Neural crest cell (in vitro differentiated cells): Measurements from ENCODE around the gene ADD1. TPM values are rescaled to one million over a fixed set of nuclear protein-coding genes. Genes with fewer than 3 reads are reported as not detected.

Experiments
- DNase-seq: peaks from one replicate; pipeline ENCODE4 v3.0.0; 2021; ENCODE audit warnings: low read depth, mixed read lengths, low spot score
- H3K27ac Mint-ChIP-seq: one replicate; pipeline ENCODE4 v1.8.0; 2021; ENCODE audit warnings: mild to moderate bottlenecking, mixed read lengths; ENCODE audit not compliant: unreplicated experiment
- H3K27me3 Mint-ChIP-seq: 2 replicates; pipeline ENCODE4 v1.8.0; 2021; ENCODE audit warnings: low read depth, mild to moderate bottlenecking, mixed read lengths
- H3K36me3 Mint-ChIP-seq: 2 replicates; pipeline ENCODE4 v1.8.0; 2021; ENCODE audit warnings: low read depth, mild to moderate bottlenecking, mixed read lengths
- H3K4me1 Mint-ChIP-seq: 2 replicates; pipeline ENCODE4 v1.8.0; 2021; ENCODE audit warnings: mixed read lengths
- H3K4me3 Mint-ChIP-seq: one replicate; pipeline ENCODE4 v1.8.0; 2021; ENCODE audit warnings: mild to moderate bottlenecking, mixed read lengths
- H3K9me3 Mint-ChIP-seq: 2 replicates; pipeline ENCODE4 v1.8.0; 2021; ENCODE audit warnings: mixed read lengths
- total RNA-seq: library from RNA; stranded (reverse); gene quantifications from 2 replicates; pipeline ENCODE4 v1.2.1, GENCODE V29; 2021
- TF ChIP-seq, protein P1 (sequence below): fragments of 200-600 bp; sonication (generic); conservative IDR thresholded peaks from 2 replicates; pipeline ENCODE4 v1.5.0; 2021; ENCODE audit warnings: antibody characterized with exemption, mild to moderate bottlenecking

The ADD1 gene
- total RNA-seq, 1 donor from 2014 or later, result 230 TPM

DNA sequence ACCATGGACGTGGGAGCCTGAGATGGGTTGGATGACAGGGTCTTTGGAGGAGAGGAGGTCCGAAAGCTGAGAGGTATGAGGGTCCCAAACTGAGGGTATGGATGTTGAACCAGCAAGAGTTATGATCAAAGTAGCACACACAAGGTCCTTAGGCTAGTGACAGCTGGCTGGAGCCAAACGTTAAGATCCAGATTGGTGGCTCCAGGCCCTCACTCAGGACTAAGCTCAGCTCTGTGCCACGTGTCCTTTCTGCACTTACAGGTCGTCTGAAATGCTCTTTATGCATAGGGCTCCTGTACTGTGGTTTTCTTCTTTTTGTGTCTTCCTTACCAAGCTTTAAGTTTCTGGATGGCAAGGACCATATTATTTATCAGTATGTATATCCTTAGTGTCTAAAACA lies 35.4 kb downstream of the ADD1 start:
- Mint-ChIP-seq H3K4me1 (peaks cover 11% of the 10 kb centered on the region), H3K9me3 (no peaks in the 10 kb centered on the region), H3K27me3 (no peaks in the 10 kb centered on the region), H3K36me3 (peaks cover 19% of the 10 kb centered on the region), H3K4me3 (no peak overlapping the region), H3K27ac (no peak overlapping the region)
- TF ChIP-seq, protein P1, sequence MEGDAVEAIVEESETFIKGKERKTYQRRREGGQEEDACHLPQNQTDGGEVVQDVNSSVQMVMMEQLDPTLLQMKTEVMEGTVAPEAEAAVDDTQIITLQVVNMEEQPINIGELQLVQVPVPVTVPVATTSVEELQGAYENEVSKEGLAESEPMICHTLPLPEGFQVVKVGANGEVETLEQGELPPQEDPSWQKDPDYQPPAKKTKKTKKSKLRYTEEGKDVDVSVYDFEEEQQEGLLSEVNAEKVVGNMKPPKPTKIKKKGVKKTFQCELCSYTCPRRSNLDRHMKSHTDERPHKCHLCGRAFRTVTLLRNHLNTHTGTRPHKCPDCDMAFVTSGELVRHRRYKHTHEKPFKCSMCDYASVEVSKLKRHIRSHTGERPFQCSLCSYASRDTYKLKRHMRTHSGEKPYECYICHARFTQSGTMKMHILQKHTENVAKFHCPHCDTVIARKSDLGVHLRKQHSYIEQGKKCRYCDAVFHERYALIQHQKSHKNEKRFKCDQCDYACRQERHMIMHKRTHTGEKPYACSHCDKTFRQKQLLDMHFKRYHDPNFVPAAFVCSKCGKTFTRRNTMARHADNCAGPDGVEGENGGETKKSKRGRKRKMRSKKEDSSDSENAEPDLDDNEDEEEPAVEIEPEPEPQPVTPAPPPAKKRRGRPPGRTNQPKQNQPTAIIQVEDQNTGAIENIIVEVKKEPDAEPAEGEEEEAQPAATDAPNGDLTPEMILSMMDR, result no peak
- no peak for DNase-seq

DNA sequence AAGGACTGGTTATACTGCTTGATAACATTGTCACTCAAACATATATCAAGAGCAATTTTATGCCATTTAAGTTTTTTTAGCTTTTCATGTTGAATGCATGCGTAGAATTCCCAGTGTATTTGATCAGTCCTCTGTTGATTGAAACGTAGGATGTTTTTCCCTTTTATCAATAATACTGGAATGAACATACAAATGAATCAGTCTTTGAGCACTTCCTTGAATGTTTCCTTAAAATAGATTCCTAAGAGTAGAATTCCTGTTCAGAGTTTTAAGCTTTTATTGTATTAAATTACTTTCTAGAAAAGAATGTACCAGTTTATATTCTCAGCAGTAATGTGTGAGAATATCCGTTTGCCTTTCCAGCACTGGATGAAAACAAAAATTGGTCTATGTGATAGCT lies 37.8 kb downstream of the ADD1 start:
- Mint-ChIP-seq H3K27me3 (no peaks in the 10 kb centered on the region), H3K4me3 (no peak overlapping the region), H3K4me1 (peaks cover 5% of the 10 kb centered on the region), H3K36me3 (peaks cover 32% of the 10 kb centered on the region), H3K9me3 (no peaks in the 10 kb centered on the region), H3K27ac (no peak overlapping the region)
- no peak for DNase-seq
- TF ChIP-seq, protein P1, result no peak

DNA sequence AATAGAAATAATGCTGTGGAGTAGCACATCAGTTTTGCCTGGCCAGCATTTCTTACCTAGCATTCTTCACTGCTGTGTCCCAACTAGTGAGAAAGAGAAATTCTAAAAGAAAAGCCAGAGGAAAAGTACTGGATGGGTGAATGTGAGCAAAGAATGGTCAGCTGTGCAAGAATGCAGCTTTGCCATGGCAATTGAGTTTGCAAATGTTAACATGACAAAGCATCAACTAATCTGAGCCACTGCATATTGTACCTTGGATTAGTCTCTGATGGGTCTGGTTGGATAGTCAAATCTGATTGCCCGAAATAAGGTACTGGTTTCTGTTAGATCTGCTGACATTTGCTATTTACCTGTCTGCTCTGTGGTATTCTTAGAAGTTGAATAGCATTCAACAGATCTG lies 38.7 kb downstream of the ADD1 start:
- Mint-ChIP-seq H3K4me1 (peaks cover 12% of the 10 kb centered on the region), H3K27ac (no peak overlapping the region), H3K36me3 (peaks cover 35% of the 10 kb centered on the region), H3K9me3 (no peaks in the 10 kb centered on the region), H3K27me3 (no peaks in the 10 kb centered on the region), H3K4me3 (no peak overlapping the region)
- TF ChIP-seq, protein P1, result no peak
- DNase-seq, result no peak

DNA sequence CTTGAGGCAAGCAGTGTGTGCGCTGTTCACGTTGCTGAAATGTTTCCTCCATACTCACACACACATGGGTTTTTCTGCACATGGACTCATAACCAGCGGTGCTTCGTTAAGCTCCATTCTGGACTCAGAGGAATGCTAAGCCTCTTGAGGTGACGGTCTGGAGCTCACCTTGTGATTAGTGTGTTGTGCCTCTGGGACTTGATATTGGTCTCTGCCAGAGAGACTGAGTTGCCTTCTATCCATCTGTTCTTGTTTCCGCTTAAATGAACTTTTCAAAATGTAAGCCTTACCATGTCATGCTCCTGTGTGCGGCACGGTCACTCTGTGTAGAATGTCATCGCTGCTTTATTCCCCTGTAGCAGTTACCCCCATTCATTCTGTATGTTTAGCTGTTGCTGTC lies 42.5 kb downstream of the ADD1 start:
- Mint-ChIP-seq H3K4me1 (peaks cover 12% of the 10 kb centered on the region), H3K4me3 (no peak overlapping the region), H3K36me3 (peaks cover 22% of the 10 kb centered on the region), H3K27ac (no peak overlapping the region), H3K9me3 (no peaks in the 10 kb centered on the region), H3K27me3 (no peaks in the 10 kb centered on the region)
- TF ChIP-seq, protein P1, result no peak
- no peak for DNase-seq

DNA sequence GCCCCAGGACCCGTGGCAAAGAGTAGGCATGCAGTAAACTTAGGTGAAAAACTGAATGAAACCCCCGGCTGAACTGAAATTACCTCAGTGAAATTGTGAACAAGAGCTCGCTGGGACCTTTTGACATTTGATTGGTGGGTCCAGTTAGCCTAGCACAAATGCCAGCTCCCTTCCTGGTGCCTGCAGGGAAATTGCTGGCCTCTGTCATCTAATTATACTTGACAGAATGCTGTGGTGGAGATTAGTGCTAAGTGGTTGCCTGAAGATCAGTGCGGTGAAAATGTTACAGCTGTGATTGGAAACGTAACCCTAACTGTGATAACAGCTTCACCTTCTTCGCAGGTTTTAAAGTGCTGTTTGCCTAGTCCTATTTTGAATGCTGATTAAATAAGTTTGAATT lies 43.0 kb downstream of the ADD1 start:
- Mint-ChIP-seq H3K9me3 (no peaks in the 10 kb centered on the region), H3K4me1 (peaks cover 15% of the 10 kb centered on the region), H3K4me3 (no peak overlapping the region), H3K27me3 (no peaks in the 10 kb centered on the region), H3K36me3 (peaks cover 20% of the 10 kb centered on the region), H3K27ac (no peak overlapping the region)
- no peak for DNase-seq
- TF ChIP-seq, protein P1, result no peak

DNA sequence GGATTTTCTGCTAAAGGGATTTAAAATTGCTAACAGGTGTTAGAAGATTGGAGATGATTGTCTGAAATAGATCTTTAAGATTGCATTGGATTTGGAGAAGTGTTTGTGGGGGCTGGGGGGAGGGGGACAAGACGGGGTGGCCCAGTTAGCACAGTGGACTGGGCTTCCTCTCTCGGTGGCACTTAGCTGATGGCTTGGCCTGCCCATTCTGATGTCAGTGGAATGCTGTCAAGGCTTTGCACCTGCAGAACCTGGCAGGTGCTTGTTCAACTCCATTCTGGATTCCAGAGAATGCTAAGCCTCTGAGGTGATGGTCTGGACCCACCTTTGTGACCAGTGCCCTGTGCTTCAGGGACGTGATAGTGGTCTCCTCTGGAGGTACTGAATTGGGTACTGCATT lies 43.7 kb downstream of the ADD1 start:
- peaks cover 20% of the 10 kb centered on the region for H3K4me1 Mint-ChIP-seq
- H3K4me3 Mint-ChIP-seq, result no peak overlapping the region
- peaks cover 20% of the 10 kb centered on the region for H3K36me3 Mint-ChIP-seq
- no peaks in the 10 kb centered on the region for H3K9me3 Mint-ChIP-seq
- TF ChIP-seq, protein P1, result no peak
- H3K27me3 Mint-ChIP-seq, result no peaks in the 10 kb centered on the region
- H3K27ac Mint-ChIP-seq, result no peak overlapping the region
- DNase-seq, result no peak
